GM12878 (cell line): ENCODE data around the gene PLEKHH2. TPM values are rescaled to one million over a fixed set of nuclear protein-coding genes. Genes with fewer than 3 reads are reported as not detected.

Source experiments
- ATAC-seq: fragments of 200-7000 bp; cut with Tn5 transposase; 3 replicates; pipeline ENCODE4 v1.9.1; 2020; ENCODE audit warnings: mild to moderate bottlenecking, moderate library complexity
- BruUV-seq: library from RNA; stranded (reverse); fragments of 400-500 nt; replicated peaks from 2 replicates; lab custom pipeline; 2021; lab: Mats Ljungman, UMichigan
- CTCF ChIA-PET: fragments of 300-600 bp; sonication (Branson Sonifier 250); formaldehyde crosslinking; extraction: SDS; loops from one replicate; lab custom pipeline; 2021; ENCODE audit warnings: inconsistent platforms; lab: Yijun Ruan, JAX
- POLR2A ChIA-PET: fragments of 350-600 bp; formaldehyde crosslinking; extraction: SDS; loops from one replicate; lab custom pipeline; 2021; ENCODE audit warnings: inconsistent platforms; lab: Charles Lee
- RAD21 ChIA-PET: fragments of 300-600 bp; sonication (Branson Sonifier 250); formaldehyde crosslinking; loops from one replicate; lab custom pipeline; 2023; ENCODE audit warnings: antibody characterized with exemption; ENCODE audit not compliant: unreplicated experiment; lab: Charles Lee
- SMC1A ChIA-PET: fragments of 300-600 bp; sonication (Branson Sonifier 250); formaldehyde crosslinking; loops from one replicate; lab custom pipeline; 2023; ENCODE audit not compliant: unreplicated experiment, uncharacterized antibody; lab: Charles Lee
- DNase-seq: peaks from one replicate; pipeline ENCODE4 v3.0.0-alpha.2; 2011; ENCODE audit warnings: low read depth, low spot score
- FAIRE-seq: peaks from 3 replicates; lab custom pipeline; 2011; peaks lifted over from hg19 to GRCh38; lab: Jason Lieb, UNC
- H2AFZ ChIP-seq: 2 replicates; pipeline ENCODE4 v1.6.0; 2011; ENCODE audit warnings: low read depth, low read length, control low read depth; ENCODE audit not compliant: control insufficient read depth
- H3K27ac ChIP-seq: 2 replicates; pipeline ENCODE4 v1.5.1; 2011; ENCODE audit warnings: control low read depth; ENCODE audit not compliant: control insufficient read depth, insufficient read depth
- H3K27me3 ChIP-seq, 2 experiments: replicated peaks in 1 of 2; 2 replicates each; pipeline versions ENCODE4 v1.6.0 to v1.6.1; 2011; ENCODE audit warnings: low read length in 1 of 2; ENCODE audit not compliant: control insufficient read depth in 2 of 2, insufficient read depth in 2 of 2
- H3K36me3 ChIP-seq, 2 experiments: 2 replicates each; pipeline ENCODE4 v1.5.1; 2011; ENCODE audit warnings: low read length in 1 of 2; ENCODE audit not compliant: control insufficient read depth in 2 of 2, insufficient read depth in 2 of 2
- H3K4me1 ChIP-seq: 2 replicates; pipeline ENCODE4 v1.6.1; 2011; ENCODE audit warnings: mild to moderate bottlenecking, low read length, moderate library complexity, mixed read lengths; ENCODE audit not compliant: control insufficient read depth, insufficient read depth
- H3K4me2 ChIP-seq: 2 replicates; pipeline ENCODE4 v1.6.0; 2011; ENCODE audit warnings: control low read depth; ENCODE audit not compliant: control insufficient read depth, insufficient read depth
- H3K4me3 ChIP-seq: fragments of 200-600 bp; sonication (generic); 2 replicates; pipeline ENCODE4 v1.5.1; 2016
- H3K79me2 ChIP-seq: 2 replicates; pipeline ENCODE4 v1.6.0; 2011; ENCODE audit warnings: low read length; ENCODE audit not compliant: control insufficient read depth, insufficient read depth
- H3K9ac ChIP-seq: 2 replicates; pipeline ENCODE4 v1.8.0; 2011; ENCODE audit warnings: low read length, control low read depth, mixed read lengths; ENCODE audit not compliant: control insufficient read depth, insufficient read depth
- H3K9me3 ChIP-seq: replicated peaks from 3 replicates; pipeline ENCODE4 v1.5.1; 2011; ENCODE audit warnings: mild to moderate bottlenecking, low read length; ENCODE audit not compliant: control insufficient read depth, insufficient read depth
- H4K20me1 ChIP-seq: 2 replicates; pipeline ENCODE4 v1.6.0; 2011; ENCODE audit not compliant: control insufficient read depth, insufficient read depth
- CEBPZ ChIP-seq: fragments of 150-350 bp; IDR thresholded peaks from 2 replicates; pipeline ENCODE4 v1.6.1; 2016; ENCODE audit warnings: low read depth, low read length
- CHD4 ChIP-seq: fragments of 200-600 bp; sonication (generic); IDR thresholded peaks from 2 replicates; pipeline ENCODE4 v1.6.1; 2016; ENCODE audit warnings: mild to moderate bottlenecking
- CTCF ChIP-seq, 3 experiments: IDR thresholded peaks in 2 of 3; conservative IDR thresholded peaks in 1 of 3; 2 replicates each; pipeline ENCODE4 v1.5.1; 2011; ENCODE audit warnings: low read depth in 3 of 3, low read length in 3 of 3, mild to moderate bottlenecking in 3 of 3, control low read depth in 2 of 3, moderate library complexity in 2 of 3, inconsistent platforms in 1 of 3, mixed read lengths in 1 of 3; ENCODE audit not compliant: control insufficient read depth in 2 of 3, insufficient read depth in 1 of 3; ENCODE audit errors: extremely low read depth in 1 of 3
- E2F4 ChIP-seq: IDR thresholded peaks from 2 replicates; pipeline ENCODE4 v1.6.1; 2012; ENCODE audit warnings: low read depth, low read length, improper control_type of control experiment
- KLF5 ChIP-seq: fragments of 450-650 bp; IDR thresholded peaks from 2 replicates; pipeline ENCODE4 v1.6.1; 2014; ENCODE audit warnings: mild to moderate bottlenecking; ENCODE audit not compliant: partially characterized antibody
- MLLT1 ChIP-seq: fragments of 450-650 bp; IDR thresholded peaks from 2 replicates; pipeline ENCODE4 v1.6.1; 2016; ENCODE audit warnings: mild to moderate bottlenecking
- MTA2 ChIP-seq: fragments of 450-650 bp; IDR thresholded peaks from 2 replicates; pipeline ENCODE4 v1.6.1; 2016; ENCODE audit warnings: low read depth, mild to moderate bottlenecking, moderate library complexity
- NFXL1 ChIP-seq: fragments of 450-650 bp; IDR thresholded peaks from 2 replicates; pipeline ENCODE4 v1.6.1; 2017; ENCODE audit warnings: antibody characterized with exemption, mild to moderate bottlenecking, borderline replicate concordance
- RBBP5 ChIP-seq: fragments of 200-600 bp; sonication (generic); conservative IDR thresholded peaks from 2 replicates; pipeline ENCODE4 v1.6.1; 2016
- SIN3A ChIP-seq: IDR thresholded peaks from 2 replicates; pipeline ENCODE4 v1.6.1; 2012; ENCODE audit warnings: low read depth, low read length, improper control_type of control experiment
- STAT3 ChIP-seq: IDR thresholded peaks from 2 replicates; pipeline ENCODE4 v1.6.1; 2011; ENCODE audit warnings: low read depth, low read length, improper control_type of control experiment
- TAF1 ChIP-seq: IDR thresholded peaks from 2 replicates; pipeline ENCODE4 v1.6.1; 2011; ENCODE audit warnings: mild to moderate bottlenecking, low read depth, low read length, borderline replicate concordance
- ZNF274 ChIP-seq: IDR thresholded peaks from one replicate; pipeline ENCODE4 v1.8.0; 2011; ENCODE audit not compliant: insufficient read length, insufficient read depth
- WGBS: methylation state at CpG from one replicate; pipeline ENCODE4 v1.1.6; 2016; ENCODE audit warnings: low lambda C conversion rate; ENCODE audit not compliant: insufficient replicate concordance, insufficient coverage; ENCODE audit errors: missing lambda C conversion rate; 5-methylcytosine and 5-hydroxymethylcytosine counted together
- in situ Hi-C: fragments of 300-500 bp; cut with MboI; formaldehyde crosslinking; loops from 9 replicates; pipeline ENCODE4 v1.14.3; 2018; ENCODE audit warnings: mixed read lengths
- intact Hi-C: fragments of 100-400 bp; cut with micrococcal nuclease; formaldehyde crosslinking; loops from one replicate; pipeline ENCODE4 v1.14.2; 2022; ENCODE audit not compliant: unreplicated experiment
- polyA plus RNA-seq, 11 experiments: library from polyadenylated mRNA; depleted of rRNA in 4 of 11; unstranded in 6 of 11; stranded (reverse) in 5 of 11; fragments of >200 nt; fragmentation: Nextera tagmentation in 4 of 11; fragmentation: Illumina TruSeq in 1 of 11; extraction: Ambion mirVana in 4 of 11; extraction: Trizol in 1 of 11; gene quantifications; 1 replicate in 1 of 11; 2 replicates in 10 of 11; pipeline versions ENCODE4 v1.2.1 to v1.2.3, GENCODE V29; 2011 to 2016; ENCODE audit warnings: inconsistent platforms in 2 of 11, missing spikeins in 2 of 11, low read depth in 1 of 11
- total RNA-seq, 4 experiments: library from RNA; depleted of rRNA in 3 of 4; stranded (reverse); fragments of >200 nt in 3 of 4; fragmentation: Illumina TruSeq in 1 of 4; extraction: Trizol in 1 of 4; gene quantifications; 2 replicates each; pipeline versions ENCODE4 v1.2.1 to v1.2.3, GENCODE V29; 2013 to 2021

PLEKHH2 gene
- total and polyA plus RNA-seq, 10 of the 15 experiments (the other 5 are each of a cell fraction or from before 2014, with no cell fraction given): not detected

GRCh38 chr2:43676322-43677050 is 39.4 kb downstream of the PLEKHH2 start, which contains the start of gene C1GALT1C1L:
C1GALT1C1L (minus strand) TSS chr2:43676429; CDS start chr2:43676322, 107 bp downstream.
- TF ChIP-seq RBBP5 (no peak), CHD4 (no peak), KLF5 (no peak), E2F4 (no peak), ZNF274 (no peak), CTCF (IDR thresholded peaks at IDR 0.05 in 2 of 3, conservative IDR thresholded peaks at IDR 0.05 in 1 of 3; ENCODE audit: control insufficient read depth in 2 of 3, extremely low read depth in 1 of 3, insufficient read depth in 1 of 3, low read depth in 3 of 3, low read length in 3 of 3) (no peak), CEBPZ (no peak), TAF1 (no peak), SIN3A (no peak), MLLT1 (no peak), STAT3 (no peak), NFXL1 (no peak), MTA2 (no peak)
- ChIA-PET RAD21 (no interaction called here), SMC1A (no interaction called here), POLR2A (no interaction called here), CTCF (no interaction called here)
- Histone ChIP-seq H3K4me2 (no peak within 1 kb of the TSS), H3K27me3 (no peaks in the 10 kb centered on the region; a peak in 1 of 4 replicates), H3K4me1 (no peaks in the 10 kb centered on the region), H3K9me3 (no peaks in the 10 kb centered on the region), H3K79me2 (no peaks in the 10 kb centered on the region), H3K36me3 (no peaks in the 10 kb centered on the region), H3K27ac (no peak within 1 kb of the TSS), H2AFZ (no peak within 1 kb of the TSS), H4K20me1 (no peaks in the 10 kb centered on the region), H3K4me3 (no peak within 1 kb of the TSS), H3K9ac (no peak within 1 kb of the TSS)
- no TSS peak for BruUV-seq
- ATAC-seq (no peak; the same call in 2 of the 3 replicates), DNase-seq (no peak), FAIRE-seq (no peak)
- intact Hi-C loops (no loop called here), in situ Hi-C loops (no loop called here)
- 53% methylated on average over 27 of the region's 27 CpGs for WGBS
